Upper lobe of left lung (tissue), 4 donors: ENCODE results near the gene SLF1.

Experiments used
- CTCF ChIP-seq, 6 experiments: fragments of 450-650 bp in 4 of 6; fragments of 200-600 bp in 2 of 6; sonication (generic) in 2 of 6; IDR thresholded peaks; one replicate each; pipeline ENCODE4 v1.5.1; 2016 to 2019; ENCODE audit warnings: antibody characterized with exemption in 6 of 6
- POLR2A ChIP-seq, 4 donors: fragments of 450-650 bp; IDR thresholded peaks; one replicate each; pipeline ENCODE4 v1.5.1; 2016 to 2017; ENCODE audit warnings: antibody characterized with exemption in 4 of 4, mild to moderate bottlenecking in 2 of 4
- POLR2AphosphoS5 ChIP-seq, 2 donors: sonication (generic); formaldehyde crosslinking; IDR thresholded peaks; one replicate each; pipeline ENCODE4 v1.5.1; 2017; ENCODE audit warnings: antibody characterized with exemption in 2 of 2

GRCh38 chr5:94621763-94622162, 3.3 kb downstream of the SLF1 start:
- TF ChIP-seq POLR2A (IDR thresholded peaks at IDR 0.05) (no peak), CTCF (IDR thresholded peaks at IDR 0.05) (no peak), POLR2AphosphoS5 (IDR thresholded peaks at IDR 0.05) (no peak)
